ENCODE results near the gene FSD2. TPM values are rescaled to one million over a fixed set of nuclear protein-coding genes. Genes with fewer than 3 reads are reported as not detected.

FSD2 gene
- total RNA-seq, 1 experiment from 2014 or later: not detected

DNA sequence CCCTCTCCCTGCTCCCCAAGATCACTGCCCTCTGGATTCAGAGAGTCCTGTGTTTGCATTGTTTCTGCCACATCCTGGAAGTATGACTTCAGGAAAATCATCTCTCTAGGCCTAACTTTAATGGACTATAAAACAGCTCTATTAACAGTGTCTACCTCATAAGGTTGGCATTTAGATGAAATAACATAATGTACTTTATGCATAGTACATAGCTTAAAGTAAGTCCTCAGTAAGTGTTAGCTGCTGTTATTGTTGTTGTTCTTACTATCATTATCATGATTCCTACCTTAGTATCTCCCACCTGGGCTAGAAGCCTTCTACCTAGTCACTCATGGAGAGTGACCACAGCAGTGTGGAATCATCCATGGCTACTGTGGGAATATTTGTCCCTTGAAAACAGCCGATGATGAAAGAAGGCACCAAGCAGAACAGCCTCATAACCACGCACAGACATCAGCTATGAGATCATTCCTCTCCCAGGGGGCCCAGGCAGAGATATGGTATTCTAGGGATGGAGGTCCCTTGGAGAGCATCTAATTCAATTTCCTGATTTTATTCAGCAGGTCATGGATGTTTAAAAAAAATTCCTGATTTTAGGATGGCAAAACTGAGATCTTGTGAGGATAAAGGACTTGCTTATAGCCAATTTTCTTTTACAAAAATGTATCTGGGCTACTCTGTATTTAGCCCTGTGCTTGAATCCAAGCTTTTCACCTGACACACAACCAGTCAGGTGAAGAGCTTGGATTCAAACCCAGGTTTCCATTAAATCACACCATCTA, 1.9 kb downstream of the FSD2 start:
- H3K18ac ChIP-seq (ENCODE audit: insufficient read length, low read depth, low read length): no peak overlapping the region
- no peaks in the 10 kb centered on the region for H4K20me1 ChIP-seq (ENCODE audit: control insufficient read depth, insufficient read depth, insufficient read length)
- Mint-ChIP-seq H3K27me3 (ENCODE audit: low read depth) (peaks cover 46% of the 10 kb centered on the region), H3K9me3 (no peaks in the 10 kb centered on the region), H3K36me3 (ENCODE audit: insufficient read depth in 1 of 3, low read depth in 3 of 3) (no peaks in the 10 kb centered on the region), H3K27ac (no peak overlapping the region), H3K4me1 (peaks cover 0 to 7% of the 10 kb centered on the region in 2 experiments; a peak in 2 of 4 replicates), H3K4me3 (no peak overlapping the region)
- no peak overlapping the region for H4K8ac ChIP-seq (replicated peaks; ENCODE audit: insufficient read length, low read depth, low read length)
- no peaks in the 10 kb centered on the region; the same call in 1 of the 2 replicates for H3K27me3 ChIP-seq (ENCODE audit: insufficient read depth, low read length)
- no peak overlapping the region for H2BK5ac ChIP-seq (ENCODE audit: insufficient read length, low read length)
- H4K5ac ChIP-seq (ENCODE audit: insufficient read length, low read depth, low read length): no peak overlapping the region
- H3K56ac ChIP-seq (ENCODE audit: insufficient read length, low read depth, low read length): no peak overlapping the region
- no peak overlapping the region for H3K4me2 ChIP-seq (ENCODE audit: insufficient read depth, insufficient read length, low read length)
- H3K14ac ChIP-seq (ENCODE audit: insufficient read depth, low read length): no peak overlapping the region
- H3K9me3 ChIP-seq (ENCODE audit: control insufficient read depth, low read depth, low read length): no peaks in the 10 kb centered on the region
- no peak overlapping the region for H3K9ac ChIP-seq (ENCODE audit: extremely low read depth, insufficient read length, low read length)
- no peak overlapping the region for H2BK12ac ChIP-seq (ENCODE audit: insufficient read length, low read depth, low read length)
- H2AK5ac ChIP-seq (ENCODE audit: insufficient read length, low read length): no peak overlapping the region
- H4K91ac ChIP-seq (ENCODE audit: insufficient read length, low read depth, low read length): no peak overlapping the region
- H2BK20ac ChIP-seq (ENCODE audit: low read depth, low read length, poor library complexity, severe bottlenecking): no peak overlapping the region
- H3K23ac ChIP-seq (ENCODE audit: insufficient read length, low read depth, low read length): no peak overlapping the region
- H3K79me1 ChIP-seq (ENCODE audit: insufficient read depth, low read depth, low read length, poor library complexity, severe bottlenecking): no peaks in the 10 kb centered on the region
- WGBS (ENCODE audit: extremely low coverage, insufficient read length, low lambda C conversion rate): no CpG with 5 or more reads among the region's 2 CpGs
- no peak overlapping the region for H2BK120ac ChIP-seq (ENCODE audit: low read depth, low read length, poor library complexity, severe bottlenecking)
- no peak overlapping the region for H3T11ph ChIP-seq (ENCODE audit: low read length)
- H3K27ac ChIP-seq (ENCODE audit: insufficient read length, low read depth, low read length): no peak overlapping the region
- H3K79me2 ChIP-seq (ENCODE audit: insufficient read depth, low read length): no peaks in the 10 kb centered on the region
- no peak overlapping the region for H3K4ac ChIP-seq (ENCODE audit: low read depth, low read length)
- no peak for DNase-seq
- no peaks in the 10 kb centered on the region for H3K23me2 ChIP-seq (ENCODE audit: insufficient read length, low read depth, low read length, poor library complexity, severe bottlenecking)
- TF ChIP-seq CTCF (conservative IDR thresholded peaks at IDR 0.05): no peak
- no peak overlapping the region for H2BK15ac ChIP-seq (ENCODE audit: low read depth, low read length)
- H2AFZ ChIP-seq (ENCODE audit: low read length): no peak overlapping the region
- H3K4me1 ChIP-seq (ENCODE audit: insufficient read depth, low read length): no peaks in the 10 kb centered on the region
